GM15510 (cell line): Measurements from ENCODE around the gene PIK3R5.
A peak's percentile ranks its signal among the peaks of the same experiment; 100 is the strongest.

Source experiments
- POLR2A ChIP-seq: IDR thresholded peaks from 3 replicates; pipeline ENCODE4 v1.6.1; 2011; ENCODE audit warnings: borderline replicate concordance; ENCODE audit not compliant: insufficient read length; ENCODE audit errors: extremely low read depth

Gene PIK3R5

DNA sequence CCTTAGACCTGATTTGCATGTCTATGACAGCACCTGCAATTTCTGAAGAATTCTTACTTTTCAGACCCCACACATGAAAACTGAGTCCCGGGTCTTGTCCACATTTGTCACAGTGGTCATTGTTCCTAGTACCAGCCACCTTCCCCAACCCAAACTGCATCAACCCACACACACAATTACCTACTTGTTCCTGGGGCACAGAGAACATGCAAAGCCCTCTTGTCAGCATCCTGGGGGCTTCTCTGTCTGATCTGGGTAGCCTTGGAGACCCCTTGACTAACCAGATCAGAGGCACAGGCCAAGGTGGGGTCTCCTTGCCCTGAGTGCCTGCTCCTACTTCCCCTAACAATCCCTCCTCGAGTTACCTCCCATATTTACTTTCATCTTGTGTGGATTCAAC is 61.3 kb downstream of the PIK3R5 start:
- TF ChIP-seq POLR2A = no peak

DNA sequence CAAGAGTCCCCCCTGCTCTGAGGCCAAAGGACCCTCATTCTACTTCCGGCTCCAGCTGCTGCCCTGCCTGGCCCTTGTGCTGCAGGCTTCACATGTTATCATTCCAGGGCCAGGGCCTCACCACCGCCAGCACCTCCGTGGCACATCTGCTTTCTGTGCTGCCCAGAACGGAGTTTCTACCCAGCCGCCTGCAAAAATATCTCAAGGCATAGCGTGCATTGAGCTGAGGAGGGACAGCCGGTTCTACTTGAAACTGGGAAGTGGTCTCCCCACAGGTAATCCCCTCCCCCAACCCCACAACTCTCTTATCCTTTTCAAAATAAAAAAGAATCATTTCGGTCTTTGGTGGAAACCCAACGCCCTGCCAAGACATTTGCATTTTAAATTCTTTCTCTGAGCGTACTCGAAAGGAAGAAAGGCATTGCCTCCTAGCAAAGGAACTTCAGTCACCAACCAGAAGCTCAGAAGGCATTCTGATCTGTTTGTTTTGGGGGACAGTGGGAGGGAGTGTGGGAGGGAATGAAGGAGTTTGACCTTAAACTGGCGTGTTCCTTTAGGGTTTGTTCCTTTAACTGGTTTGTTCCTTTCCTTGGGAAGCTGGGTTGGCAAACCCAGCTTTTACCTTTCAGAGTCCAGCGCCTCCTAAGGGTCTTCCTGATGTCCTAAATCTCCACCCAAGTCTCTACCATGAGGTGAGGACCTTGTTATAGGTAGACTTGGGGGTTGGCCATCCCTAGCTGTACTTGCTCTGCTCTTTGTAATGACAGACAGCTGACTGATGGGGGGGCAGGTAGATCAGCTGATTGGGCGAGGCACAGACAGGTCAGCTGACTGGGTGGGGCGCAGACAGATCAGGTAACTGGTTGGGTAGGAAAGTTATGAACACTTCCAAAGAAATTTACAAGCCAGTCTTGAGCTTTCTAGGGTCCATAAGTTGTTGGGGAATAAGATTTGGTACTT is 64.6 kb downstream of the PIK3R5 start:
- TF ChIP-seq POLR2A = peak; percentile 17

DNA sequence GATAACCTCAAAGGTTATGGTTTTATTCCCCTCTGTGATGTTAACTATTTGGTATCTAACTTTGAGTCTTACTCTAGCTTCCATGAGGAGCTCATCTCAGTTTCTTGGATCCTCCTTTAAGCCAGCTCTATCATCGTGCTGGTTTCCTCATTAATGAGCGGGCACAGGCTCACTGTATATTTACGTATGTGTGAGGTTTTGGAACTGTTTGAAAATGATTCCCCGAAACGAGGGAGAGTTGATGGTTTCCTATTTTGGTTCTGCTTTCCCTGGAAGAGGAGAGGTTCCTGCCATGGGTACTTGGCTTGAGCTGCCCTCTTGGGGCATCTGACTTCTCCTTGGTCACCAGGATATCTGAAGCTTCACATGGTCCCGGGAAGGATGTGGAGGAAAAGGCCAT is 65.3 kb downstream of the PIK3R5 start:
- TF ChIP-seq POLR2A = no peak

DNA sequence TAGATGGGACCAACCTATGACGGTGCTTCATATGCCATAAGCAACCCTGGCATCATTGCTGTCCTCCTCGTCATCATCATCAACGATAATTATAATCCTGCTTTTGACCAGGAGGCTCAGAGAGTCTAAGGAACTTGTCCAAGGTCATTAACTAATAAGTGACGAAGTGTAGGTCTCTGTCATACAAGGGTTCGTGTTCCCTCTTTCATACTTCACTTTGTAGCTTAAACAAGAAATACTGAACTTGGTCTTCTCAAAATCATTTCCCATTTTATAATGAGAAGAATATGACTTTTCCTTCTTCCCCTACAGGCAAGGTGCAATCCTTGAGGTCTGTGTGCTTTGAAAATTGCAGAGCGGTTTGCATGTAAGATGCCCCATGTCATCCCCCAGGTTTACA is 66.9 kb downstream of the PIK3R5 start:
- no peak for TF ChIP-seq POLR2A

DNA sequence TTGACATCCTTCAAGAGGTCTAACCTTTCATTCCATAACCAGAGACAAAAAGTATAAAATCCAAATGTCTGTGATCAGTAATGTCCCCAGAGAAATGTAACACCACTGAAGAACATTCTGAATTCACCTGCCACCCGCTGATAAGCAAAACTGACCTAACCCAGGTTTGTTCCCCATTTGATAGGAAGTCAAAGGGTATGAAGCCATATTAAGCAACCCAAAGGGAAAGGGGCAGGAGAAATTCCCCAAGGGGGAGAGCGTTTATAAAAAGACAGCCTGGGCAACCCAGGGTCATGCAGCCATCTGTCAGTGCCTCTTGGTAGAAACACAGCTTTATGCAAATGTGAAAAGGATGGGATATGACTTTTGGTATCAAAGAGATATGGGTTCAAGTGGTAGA is 67.4 kb downstream of the PIK3R5 start:
- TF ChIP-seq POLR2A = no peak

DNA sequence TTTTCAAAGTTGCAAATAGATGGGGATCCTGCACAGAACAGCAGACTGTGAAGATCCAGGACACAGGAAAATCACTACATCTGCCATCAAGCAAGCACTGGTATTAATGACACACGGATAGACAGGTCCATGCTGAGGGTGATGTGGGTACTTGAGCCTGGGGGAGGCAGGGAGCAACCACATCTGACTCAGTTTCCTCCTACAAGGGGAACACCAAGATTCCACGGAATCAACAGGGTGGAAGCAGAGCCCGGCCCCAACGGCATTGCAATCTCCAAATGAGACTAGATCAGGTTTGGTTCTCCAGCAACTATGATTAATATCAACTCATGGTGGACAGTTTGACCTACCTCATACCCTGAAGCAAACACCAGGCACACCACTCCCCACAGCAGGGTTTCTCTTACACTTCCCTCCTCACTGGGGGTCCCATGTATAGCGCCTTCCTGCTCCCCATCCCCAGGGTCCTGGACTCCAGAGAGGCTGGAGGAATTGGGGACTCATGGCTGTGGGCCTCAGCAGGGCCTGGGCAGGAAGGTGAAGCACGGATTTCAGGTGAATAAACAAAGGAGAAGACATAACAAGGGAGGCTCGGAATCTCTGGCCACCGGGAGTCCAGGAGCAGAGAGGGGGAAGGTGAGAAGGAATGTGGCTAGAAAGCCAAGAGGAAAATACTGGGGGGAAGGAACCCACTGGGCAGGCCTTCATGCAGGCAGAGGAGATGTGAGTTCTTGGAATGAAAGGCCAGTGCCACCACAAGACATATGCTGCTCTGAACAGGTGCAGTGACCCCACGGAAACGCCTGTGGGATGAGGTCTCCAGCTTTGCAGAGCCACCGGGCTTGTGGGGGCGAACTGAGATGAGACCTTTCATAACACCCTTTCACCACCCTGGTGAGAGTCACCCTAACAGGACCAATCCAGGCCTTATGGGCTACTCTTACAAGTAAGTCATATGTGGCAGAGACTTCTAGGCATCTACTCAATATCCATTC is 68.6 kb downstream of the PIK3R5 start:
- no peak for TF ChIP-seq POLR2A

DNA sequence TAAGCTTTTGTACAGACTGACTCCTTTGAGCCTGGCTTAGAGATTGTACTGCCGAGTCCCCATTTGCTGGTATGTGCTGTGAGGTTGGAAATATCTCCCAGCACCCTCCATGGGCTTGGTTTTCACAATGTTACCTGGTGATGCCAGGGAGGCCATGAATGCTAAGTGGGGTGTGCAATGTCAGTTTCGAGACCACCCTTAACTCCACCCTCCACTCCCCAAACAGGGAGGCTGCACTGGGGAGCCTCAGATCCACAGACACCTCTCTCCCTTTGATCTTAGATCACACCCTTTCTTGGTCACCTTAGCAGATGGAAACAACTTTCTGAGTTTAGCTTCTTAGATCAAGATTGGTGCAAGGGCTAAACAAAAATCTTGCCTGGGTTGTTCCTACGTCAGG is 69.4 kb downstream of the PIK3R5 start:
- no peak for TF ChIP-seq POLR2A

DNA sequence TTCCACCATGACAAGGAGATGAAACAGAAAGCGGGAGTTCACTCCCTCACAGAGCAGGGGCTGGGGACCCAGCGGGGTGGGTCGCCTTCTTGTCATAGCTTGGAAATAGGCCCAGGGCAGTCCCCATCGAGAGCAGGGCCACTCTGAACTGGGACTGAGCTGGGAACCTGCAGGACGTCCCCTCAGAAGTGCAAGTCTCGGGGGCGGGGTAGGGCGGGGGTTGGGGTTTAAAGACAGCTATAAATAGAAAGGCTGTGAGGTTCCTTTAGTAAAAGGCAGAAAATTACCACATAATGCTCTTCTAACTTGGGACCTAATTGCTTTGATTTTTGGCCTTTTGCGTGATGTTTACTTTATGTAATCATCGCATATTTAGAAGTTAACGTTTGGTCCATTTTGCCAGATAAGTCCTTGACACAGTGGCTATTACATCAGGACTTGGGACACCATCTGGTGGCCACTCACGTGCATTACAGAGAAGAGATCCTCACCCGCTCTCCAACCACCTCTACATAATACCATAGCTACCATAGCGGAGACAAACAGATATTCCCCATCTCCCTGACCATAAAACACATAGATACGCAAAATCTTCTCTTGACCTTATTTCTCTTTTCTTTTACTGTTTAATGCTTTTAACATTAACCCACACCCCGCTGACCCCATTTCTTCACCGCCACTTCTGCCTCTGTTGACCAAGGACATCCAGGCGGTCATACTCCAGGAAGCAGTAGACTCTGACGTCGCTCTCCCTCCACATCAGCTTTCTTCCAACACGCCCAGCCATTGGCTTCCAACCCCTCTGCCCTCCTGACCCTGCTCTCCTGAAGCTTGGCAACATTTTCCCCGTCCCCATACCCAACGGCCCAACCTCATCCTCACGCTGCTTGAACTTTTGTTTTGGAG is 70.6 kb downstream of the PIK3R5 start:
- no peak for TF ChIP-seq POLR2A

DNA sequence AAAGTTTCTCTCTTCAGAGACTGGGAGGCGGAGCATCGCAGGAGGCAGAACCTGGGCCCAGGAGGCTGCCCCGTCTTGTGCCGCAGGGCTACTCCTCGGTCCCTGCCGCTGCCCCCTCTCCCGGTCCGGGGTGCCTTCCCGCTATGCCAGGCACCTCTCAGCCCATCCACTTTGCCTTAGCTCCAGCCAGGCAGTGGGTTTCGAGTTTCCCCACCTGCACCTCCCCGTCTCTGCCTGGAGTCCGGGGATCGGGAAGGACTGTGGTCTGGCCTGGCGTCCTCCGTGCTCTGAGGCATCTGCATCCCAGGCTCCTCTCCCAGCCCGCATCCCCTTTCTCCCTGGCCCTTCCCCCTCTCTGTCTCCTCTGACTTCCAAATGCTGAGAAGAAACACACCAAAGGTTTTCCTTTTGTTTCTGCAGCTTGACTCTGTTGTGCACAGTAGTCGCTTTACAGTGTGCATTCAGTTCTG is 71.3 kb downstream of the PIK3R5 start:
- TF ChIP-seq POLR2A = no peak

DNA sequence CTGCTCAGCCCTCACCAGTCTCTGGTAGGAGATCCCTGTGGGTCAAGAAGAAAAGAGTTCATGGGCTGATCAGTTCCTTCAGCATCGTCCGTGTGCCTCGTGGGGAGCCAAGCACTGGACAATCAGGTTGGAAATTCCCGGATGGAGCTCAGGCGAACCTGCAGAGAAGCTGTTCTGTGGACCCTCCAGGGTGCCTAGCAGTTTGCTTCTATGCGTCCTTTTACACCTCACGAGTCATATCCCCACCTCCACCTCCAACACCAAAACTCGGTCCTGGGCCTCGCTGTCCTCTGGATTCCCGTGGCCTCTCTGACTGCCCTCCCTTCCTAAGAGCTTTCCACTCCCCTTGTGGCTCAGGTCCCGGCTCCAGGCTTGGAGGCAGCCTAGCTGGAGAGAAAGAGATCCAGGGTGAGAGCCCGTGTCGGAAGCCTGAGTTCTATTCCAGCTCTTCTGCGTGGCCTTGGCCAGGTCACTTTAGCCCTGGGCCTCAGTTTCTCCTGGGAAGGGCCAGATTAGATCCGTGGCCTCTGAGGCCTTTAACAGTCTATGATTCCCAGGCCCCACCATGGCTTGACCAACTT is 71.8 kb downstream of the PIK3R5 start:
- TF ChIP-seq POLR2A = no peak

DNA sequence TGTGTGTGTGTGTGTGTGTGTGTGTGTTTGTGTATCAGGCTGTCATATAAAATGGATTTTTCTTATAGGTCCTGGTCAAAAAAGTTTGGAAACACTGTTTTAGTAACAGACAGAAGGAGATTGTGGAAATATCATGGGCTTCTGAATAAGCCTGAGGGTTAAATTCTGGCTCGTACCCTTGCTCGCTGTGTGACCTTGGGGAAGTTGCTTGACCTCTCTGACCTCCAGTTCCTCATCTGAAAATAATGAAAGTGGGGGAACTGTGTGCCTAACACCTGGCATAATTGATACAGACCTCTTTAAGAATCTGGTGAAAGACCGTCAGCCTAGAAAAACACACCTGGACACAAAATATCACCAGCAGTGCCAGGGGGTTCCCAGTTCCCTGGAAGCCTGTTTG is 72.4 kb downstream of the PIK3R5 start:
- TF ChIP-seq POLR2A = no peak

DNA sequence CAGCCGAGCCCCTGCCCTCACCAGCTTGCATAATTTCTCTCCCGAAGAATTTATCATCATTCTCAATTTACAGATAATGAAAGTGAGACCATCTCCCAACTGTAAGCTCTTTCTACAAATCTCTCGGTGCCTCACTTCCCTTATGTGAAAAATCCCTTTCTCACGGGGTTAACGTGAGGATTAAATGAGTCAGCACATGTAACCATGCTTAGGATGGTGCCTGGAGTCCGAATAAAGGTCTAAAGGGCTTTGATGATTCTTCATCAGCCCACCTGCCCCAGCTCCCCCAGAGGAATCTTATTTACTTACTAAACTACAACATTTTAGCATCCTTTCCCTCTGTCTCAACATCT is 73.2 kb downstream of the PIK3R5 start:
- TF ChIP-seq POLR2A = no peak

DNA sequence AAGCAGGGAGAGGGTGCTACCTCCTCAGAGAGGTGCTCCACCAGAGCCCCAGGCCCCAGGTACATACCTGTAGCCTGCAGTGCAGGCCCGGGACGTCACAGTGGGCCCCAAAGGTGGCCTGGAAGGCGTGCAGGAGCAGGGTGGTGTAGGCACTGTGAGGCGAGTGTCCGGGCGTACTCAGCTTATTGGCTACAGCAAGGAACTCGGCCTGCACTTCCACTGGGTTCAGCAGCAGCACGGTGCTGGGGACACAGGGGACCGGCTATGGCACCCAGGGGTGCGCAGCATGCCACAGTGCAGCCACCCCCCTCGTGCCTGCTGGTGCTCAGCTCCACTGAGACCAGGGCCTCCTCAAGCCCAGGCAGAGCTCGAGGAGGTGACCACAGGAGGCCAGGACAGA is 74.8 kb downstream of the PIK3R5 start:
- no peak for TF ChIP-seq POLR2A

DNA sequence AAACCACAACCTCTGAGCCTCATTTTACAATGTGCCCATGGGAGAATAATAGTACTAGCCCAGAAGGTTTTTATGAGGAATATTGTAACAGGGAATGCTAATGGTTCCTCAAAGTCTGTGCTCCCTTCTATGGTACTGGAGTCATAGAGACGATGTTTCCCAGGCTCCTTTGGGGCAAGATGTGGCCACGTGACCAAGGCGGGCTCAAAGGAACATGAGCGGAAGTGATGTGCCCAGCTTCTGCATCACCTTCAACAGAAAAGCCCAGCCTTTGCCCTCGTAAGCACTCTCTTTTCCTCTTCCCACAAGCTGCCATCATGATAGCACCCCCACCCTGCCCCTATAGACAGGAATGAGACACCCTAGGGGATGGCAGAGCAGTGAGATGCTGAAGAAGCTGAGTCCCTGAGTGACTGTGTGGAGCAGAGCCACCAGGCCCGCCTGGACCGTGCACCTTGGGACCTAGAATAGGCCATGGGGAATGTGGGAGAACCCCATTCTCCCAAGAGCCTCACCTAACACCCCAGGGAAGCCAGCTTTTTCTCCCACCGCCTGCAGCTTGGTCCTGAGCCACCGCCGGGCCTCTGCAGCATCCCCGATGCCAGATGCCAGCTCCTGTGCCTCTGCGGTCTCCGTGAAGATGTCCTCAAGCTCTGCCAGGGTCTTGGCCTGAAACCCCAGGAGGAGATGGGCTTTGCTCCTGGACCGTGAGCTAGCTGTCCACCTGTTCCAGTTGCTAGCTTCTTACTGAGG is 75.9 kb downstream of the PIK3R5 start:
- no peak for TF ChIP-seq POLR2A

DNA sequence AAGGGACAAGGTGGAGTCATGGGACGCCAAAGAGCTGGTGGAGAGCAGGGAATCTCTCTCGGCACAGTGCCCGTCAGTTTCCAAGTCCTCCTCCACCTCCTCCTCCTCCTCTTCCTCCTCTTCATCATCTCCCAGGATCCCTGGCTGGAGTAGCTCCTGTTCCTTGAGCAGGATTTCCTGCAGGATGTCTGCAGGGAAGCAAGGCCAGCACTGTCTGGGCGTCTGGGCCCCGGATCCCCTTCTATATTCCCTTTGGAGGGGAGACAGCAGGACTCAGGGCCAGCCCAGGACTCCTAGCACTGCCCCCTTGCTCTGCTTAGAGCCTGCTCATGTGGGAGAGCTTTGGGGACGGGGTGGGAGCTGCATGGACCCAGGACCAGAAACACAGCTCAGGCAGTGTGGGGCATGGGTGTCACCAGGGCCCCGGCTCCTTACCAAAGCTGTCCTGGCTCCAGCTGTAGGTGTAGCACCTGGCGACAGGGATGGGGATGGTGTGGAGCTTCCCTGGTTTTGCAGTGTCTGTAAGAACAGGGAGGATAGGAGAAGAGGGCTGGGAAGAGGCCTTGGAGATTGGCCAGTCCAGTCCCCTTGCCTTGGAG is 76.7 kb downstream of the PIK3R5 start:
- TF ChIP-seq POLR2A = no peak
